Activated CD4-positive, alpha-beta T cell treated with anti-CD3 and anti-CD28 coated beads, Interleukin-2, amount 50 U/mL, for 24 hours (primary cell): ENCODE results near the gene PRR16.

Experiments used
- DNase-seq, 2 donors: peaks; one replicate each; pipeline ENCODE4 v3.0.0-alpha.2; 2020; ENCODE audit warnings: low read depth in 1 of 2, low spot score in 1 of 2

The PRR16 gene

GRCh38 chr5:120567066-120567465 is 103.0 kb downstream of the PRR16 start:
- DNase-seq = no peak

GRCh38 chr5:120567921-120568320 is 103.8 kb downstream of the PRR16 start:
- DNase-seq = no peak

GRCh38 chr5:120568711-120569110 is 104.6 kb downstream of the PRR16 start:
- no peak for DNase-seq

- DNase-seq = no peak
These were observed 112.5 kb downstream of the PRR16 start for GRCh38 chr5:120576588-120576987.

GRCh38 chr5:120582635-120583034 is 118.5 kb downstream of the PRR16 start:
- DNase-seq = no peak

- DNase-seq = no peak
These were observed 122.5 kb downstream of the PRR16 start for GRCh38 chr5:120586646-120587045.

GRCh38 chr5:120591911-120592310 is 127.8 kb downstream of the PRR16 start:
- no peak for DNase-seq

- DNase-seq = no peak
These were observed 135.5 kb downstream of the PRR16 start for GRCh38 chr5:120599576-120599975.

GRCh38 chr5:120600639-120601038 is 136.5 kb downstream of the PRR16 start:
- DNase-seq = no peak

- DNase-seq = no peak
These were observed 137.9 kb downstream of the PRR16 start for GRCh38 chr5:120602033-120602432.

- DNase-seq = no peak
These were observed 140.8 kb downstream of the PRR16 start for GRCh38 chr5:120604884-120605283.

GRCh38 chr5:120605325-120606079 is 141.4 kb downstream of the PRR16 start:
- no peak for DNase-seq

- DNase-seq = no peak
These were observed 145.5 kb downstream of the PRR16 start for GRCh38 chr5:120609570-120609969.

- DNase-seq = no peak
These were observed 146.0 kb downstream of the PRR16 start for GRCh38 chr5:120610145-120610544.

- no peak for DNase-seq
These were observed 149.6 kb downstream of the PRR16 start for GRCh38 chr5:120613729-120614128.

- DNase-seq = no peak
These were observed 150.6 kb downstream of the PRR16 start for GRCh38 chr5:120614531-120615180.

- no peak for DNase-seq
These were observed 152.0 kb downstream of the PRR16 start for GRCh38 chr5:120615967-120616645.

GRCh38 chr5:120621339-120621738 is 157.2 kb downstream of the PRR16 start:
- no peak for DNase-seq

GRCh38 chr5:120624021-120624563 is 160.0 kb downstream of the PRR16 start:
- DNase-seq = no peak

GRCh38 chr5:120628156-120628555 is 164.1 kb downstream of the PRR16 start:
- no peak for DNase-seq

- no peak for DNase-seq
These were observed 166.4 kb downstream of the PRR16 start for GRCh38 chr5:120630550-120630949.

GRCh38 chr5:120631611-120632010 is 167.5 kb downstream of the PRR16 start:
- no peak for DNase-seq
